ENCODE measurements around the gene CXCL12.

CXCL12 gene

DNA sequence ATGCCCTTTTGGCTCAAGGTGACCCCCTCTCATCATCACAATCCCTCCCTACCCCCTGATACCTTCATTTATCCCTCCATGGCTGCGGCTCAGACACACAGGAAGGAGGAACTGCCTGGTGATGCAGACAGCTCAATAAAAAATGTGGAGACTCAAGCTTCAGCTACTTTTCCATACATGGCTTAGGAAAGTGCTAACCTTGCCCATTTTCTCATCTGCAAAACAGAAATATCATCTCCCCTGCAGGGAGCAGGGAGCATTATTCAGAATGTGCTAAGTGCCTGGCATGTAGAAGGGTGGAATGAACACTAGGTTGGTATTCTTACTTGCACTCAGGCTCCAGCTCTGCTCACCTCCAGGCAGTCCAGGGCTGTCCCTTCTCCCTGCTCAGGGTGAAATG lies 23.8 kb downstream of the CXCL12 start:
- no peak for DNase-seq

- no peak for DNase-seq
Measured at GRCh38 chr10:44358080-44358771, 26.7 kb downstream of the CXCL12 start.

- no peak for DNase-seq
Measured at GRCh38 chr10:44357023-44357540, 27.8 kb downstream of the CXCL12 start.

GRCh38 chr10:44356139-44357022 lies 28.5 kb downstream of the CXCL12 start:
- DNase-seq = no peak

DNA sequence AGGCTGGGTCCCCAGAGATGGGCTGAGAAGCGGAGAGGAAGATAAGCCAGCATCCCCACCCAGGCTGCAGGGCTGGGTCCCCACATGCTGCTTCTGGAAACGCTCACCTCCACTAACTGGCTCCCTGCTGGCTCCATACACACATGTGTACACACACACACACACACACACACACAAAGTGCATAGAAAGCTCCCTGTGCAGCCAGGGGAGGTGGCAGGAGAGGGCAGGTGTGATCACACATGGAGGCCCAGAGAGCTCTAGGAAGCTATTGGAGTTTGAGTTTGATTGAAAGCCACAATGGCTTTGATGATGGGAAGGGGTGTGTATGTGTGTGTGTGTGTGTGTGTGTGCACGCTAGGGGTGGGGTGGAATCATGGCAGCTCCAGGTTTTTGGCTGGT lies 29.3 kb downstream of the CXCL12 start:
- no peak for DNase-seq

DNA sequence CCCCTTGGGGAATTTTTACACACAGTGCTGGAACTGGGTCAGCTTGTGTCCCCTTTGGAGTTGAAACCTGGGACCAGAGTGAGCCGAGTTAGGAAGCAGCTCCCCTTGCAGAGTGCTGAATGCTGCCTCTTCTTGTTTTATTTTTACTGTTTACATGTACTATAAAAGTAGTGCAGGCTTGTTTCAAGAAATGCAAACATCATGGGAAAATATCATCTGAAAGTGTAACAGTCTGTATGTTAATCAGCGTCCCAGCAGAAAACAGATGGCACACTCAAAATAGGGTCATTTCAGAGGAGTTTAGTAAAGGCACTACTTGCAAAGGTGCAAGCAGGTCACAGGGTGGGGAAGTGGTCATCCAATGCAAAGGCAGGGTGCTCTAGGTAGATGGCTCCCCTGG lies 30.1 kb downstream of the CXCL12 start:
- no peak for DNase-seq

DNA sequence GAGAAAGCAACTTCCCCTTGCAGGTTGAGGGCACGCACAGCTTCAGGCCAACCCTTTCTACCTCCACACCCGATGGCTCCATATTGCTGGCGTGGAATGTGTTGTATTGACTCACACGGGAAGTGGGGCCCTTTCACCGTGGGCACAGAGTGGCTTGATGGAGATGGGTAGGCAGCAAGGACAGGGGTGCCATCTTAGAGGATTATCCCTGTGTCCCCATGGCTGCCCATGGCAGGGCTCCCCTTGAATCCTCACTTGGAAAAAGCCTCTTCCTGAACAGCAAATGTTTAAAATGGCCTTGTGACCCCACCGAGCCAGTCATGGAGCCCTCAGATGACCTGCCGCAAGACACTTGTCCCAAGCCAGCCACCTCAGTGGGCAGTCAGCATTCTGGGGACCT lies 31.2 kb downstream of the CXCL12 start:
- DNase-seq = no peak

GRCh38 chr10:44353128-44353390 lies 31.8 kb downstream of the CXCL12 start:
- DNase-seq = no peak

DNA sequence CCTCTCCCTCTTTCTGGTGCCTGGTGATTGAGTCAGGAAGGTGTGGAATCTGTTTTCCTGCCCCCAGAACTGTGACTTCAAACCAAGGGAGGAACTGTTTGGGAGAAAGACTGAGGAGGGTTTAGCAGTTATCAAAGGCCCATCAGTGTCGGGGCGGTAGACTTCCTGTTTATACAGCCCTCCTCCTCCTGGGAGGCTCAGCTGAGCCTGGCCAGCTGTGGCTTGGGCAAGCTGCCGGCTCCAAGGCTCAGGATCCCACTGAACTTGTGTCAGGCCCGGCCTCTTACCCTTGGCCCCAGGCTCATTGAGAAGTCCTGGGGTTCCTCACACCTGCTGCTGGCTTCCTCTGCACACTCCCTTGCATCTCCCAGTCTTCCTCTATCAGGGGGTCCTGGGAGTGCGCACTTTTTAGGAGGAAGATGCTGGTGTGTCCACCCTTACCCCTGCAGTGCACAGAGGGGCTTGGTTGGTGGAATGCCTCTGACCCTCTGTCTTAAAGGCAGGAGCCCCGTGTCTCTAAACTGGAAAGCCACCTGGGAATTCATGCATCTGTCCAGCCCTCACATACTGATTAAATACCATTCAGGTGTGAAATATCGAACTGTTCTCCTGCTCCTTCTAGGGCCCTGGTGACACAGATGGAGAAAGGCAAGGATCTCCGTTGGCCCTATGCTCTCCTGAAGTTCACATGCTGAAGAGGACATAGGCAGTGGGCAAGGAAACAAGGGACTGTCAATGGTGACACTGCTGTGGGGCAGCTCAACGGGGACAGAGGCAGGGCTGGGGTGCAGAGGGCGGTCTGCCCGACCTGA lies 32.4 kb downstream of the CXCL12 start:
- DNase-seq = no peak

- no peak for DNase-seq
Measured at GRCh38 chr10:44348496-44348895, 36.4 kb downstream of the CXCL12 start.

GRCh38 chr10:44347609-44348400 lies 37.1 kb downstream of the CXCL12 start:
- DNase-seq = no peak

GRCh38 chr10:44344727-44345126 lies 40.2 kb downstream of the CXCL12 start:
- no peak for DNase-seq

- no peak for DNase-seq
Measured at GRCh38 chr10:44343843-44344242, 41.1 kb downstream of the CXCL12 start.

GRCh38 chr10:44341886-44342285 lies 43.0 kb downstream of the CXCL12 start:
- DNase-seq = no peak

- no peak for DNase-seq
Measured at GRCh38 chr10:44340557-44340956, 44.3 kb downstream of the CXCL12 start.

- DNase-seq = no peak
Measured at GRCh38 chr10:44339218-44339617, 45.7 kb downstream of the CXCL12 start.

GRCh38 chr10:44337081-44337480 lies 47.8 kb downstream of the CXCL12 start:
- DNase-seq = no peak

DNA sequence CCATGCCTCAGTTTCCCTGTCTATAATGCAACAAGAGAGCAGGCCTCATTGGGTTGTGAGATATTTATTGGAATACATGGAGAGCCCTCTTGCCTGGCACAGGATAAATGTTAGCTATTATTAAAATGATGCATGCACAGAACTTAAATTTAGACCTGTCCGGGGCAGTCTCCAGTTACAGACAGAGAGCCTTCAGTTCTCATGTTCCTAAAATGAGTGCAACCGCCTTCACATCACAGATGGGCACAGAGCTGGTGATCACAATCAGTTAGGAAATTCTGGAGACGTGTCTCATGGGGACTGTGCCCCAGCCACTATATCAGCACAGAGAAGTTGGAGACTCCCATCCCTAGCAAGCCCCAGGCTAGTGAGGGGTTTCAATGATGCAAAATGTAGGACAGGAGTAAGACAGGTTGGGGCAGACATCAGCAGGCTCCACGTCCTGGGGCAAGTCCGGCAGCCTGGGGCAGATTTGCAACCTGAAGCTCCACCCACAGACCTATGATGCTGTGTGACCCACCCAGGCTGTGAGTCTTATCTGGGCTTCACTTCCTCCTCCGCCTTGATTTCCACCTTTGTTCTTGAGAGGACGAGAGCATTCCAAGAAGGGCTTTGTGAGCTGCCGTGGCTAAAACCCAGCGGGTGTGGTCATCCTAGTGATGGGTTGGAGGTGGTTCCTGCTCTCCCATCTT lies 49.4 kb downstream of the CXCL12 start:
- no peak for DNase-seq

DNA sequence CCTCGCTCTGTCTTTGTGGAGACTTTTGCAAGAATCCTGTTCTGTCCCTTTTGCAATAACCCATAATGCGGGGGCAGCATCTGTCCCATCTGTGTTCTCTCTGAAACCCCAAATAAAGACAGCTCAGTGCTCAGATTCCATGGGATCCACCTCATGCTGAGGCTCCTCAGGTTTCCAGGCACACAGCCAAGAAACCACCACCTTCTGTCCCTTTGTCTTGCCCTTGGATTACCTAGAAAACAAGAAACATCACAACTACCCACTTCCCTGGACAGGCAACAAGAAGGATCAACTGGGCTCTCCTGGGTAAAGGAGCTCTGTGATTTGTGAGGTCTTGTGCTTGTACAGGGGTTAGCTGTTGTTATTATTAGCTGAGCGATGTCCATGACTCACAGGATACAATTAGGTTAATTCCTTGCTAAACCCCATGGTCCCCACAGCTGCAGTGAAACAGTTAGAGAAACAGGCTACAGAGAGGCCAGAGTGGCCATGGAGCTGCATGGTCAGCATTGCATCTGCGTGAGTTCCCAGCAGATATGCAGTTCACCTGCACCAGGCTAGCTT lies 50.2 kb downstream of the CXCL12 start:
- no peak for DNase-seq

DNA sequence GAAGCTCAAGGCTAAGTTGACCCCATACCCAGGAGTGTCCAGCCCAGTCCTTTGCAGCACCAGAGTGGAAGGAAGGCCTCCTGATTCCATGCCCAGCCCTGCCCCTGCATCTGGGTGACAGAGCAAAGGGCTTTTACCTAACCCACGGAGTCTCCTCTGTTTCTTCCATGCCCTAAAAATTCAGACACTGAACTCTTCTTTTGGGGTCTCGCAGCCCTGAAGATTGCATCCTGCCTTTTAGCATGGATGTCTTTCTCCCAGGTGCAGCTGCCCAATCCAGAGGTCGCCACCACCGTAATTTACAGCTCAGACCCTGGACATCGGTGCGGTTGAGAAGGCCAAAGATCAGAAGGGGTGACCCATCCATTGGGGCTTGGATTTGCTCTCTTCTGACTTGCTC lies 50.8 kb downstream of the CXCL12 start:
- no peak for DNase-seq

- no peak for DNase-seq
Measured at GRCh38 chr10:44333511-44333910, 51.4 kb downstream of the CXCL12 start.

DNA sequence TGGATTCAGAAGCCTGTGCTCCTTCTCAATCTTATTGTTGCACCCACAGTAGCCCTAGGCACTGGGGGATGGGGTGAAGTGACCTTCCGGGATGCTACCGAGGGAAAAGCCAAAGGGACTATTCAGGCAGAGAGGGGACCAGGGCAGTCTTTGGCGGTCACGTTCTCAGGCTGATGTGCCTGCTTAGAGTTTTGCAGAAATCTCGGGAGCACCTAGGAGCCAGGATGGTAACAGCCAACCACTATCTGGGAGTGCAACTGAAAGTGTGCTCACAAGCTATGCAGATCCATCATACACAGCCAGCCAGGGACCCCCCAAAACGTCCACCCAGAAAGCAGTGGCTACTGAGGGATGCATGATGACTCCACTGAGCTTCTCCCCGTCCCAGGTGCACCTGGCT lies 52.4 kb downstream of the CXCL12 start:
- DNase-seq = no peak
